ENCODE data around the gene CACNG3.

DNA sequence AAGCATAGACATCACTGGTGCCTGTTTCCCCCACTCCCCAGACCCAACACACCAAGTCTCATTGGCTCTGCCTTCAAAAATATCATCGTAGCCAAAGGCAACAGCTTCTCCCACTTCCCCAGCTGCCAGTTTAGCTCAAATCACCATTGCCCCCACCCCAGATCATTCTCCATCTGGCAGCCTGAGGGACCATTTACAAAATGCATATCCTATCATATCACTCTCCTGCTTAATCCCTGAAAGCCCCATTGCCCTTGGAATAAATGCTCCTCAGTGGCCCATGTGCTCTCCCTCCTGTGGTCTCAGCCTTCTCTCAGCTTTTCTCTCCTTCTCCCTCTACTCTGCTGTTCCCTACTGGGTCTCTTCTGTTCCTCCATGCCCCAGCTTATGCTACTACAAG is 68.3 kb downstream of the CACNG3 start:
- TF ChIP-seq, protein P1, sequence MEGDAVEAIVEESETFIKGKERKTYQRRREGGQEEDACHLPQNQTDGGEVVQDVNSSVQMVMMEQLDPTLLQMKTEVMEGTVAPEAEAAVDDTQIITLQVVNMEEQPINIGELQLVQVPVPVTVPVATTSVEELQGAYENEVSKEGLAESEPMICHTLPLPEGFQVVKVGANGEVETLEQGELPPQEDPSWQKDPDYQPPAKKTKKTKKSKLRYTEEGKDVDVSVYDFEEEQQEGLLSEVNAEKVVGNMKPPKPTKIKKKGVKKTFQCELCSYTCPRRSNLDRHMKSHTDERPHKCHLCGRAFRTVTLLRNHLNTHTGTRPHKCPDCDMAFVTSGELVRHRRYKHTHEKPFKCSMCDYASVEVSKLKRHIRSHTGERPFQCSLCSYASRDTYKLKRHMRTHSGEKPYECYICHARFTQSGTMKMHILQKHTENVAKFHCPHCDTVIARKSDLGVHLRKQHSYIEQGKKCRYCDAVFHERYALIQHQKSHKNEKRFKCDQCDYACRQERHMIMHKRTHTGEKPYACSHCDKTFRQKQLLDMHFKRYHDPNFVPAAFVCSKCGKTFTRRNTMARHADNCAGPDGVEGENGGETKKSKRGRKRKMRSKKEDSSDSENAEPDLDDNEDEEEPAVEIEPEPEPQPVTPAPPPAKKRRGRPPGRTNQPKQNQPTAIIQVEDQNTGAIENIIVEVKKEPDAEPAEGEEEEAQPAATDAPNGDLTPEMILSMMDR (conservative IDR thresholded peaks at IDR 0.05): no peak
- TF ChIP-seq ZFX (IDR thresholded peaks at IDR 0.05): no peak

All from C4-2B (cell line).